K562 (cell line): Measurements from ENCODE around the gene STARD8. TPM values are rescaled to one million over a fixed set of nuclear protein-coding genes. Genes with fewer than 3 reads are reported as not detected.
A peak's percentile ranks its signal among the peaks of the same experiment; 100 is the strongest.

Experiments used
- E2F4 ChIP-seq: sonication (generic); formaldehyde crosslinking; IDR thresholded peaks from 2 replicates; pipeline ENCODE4 v1.8.0; 2022; ENCODE audit warnings: mild to moderate bottlenecking, low read depth, missing genetic modification reagents
- GATA2 ChIP-seq: sonication (generic); formaldehyde crosslinking; IDR thresholded peaks from 2 replicates; pipeline ENCODE4 v1.4.0; 2020; ENCODE audit warnings: mild to moderate bottlenecking, missing genetic modification reagents
- HIVEP1 ChIP-seq: fragments of 250-450 bp; sonication (Bioruptor Pico); IDR thresholded peaks from 2 replicates; pipeline ENCODE4 v1.4.0; 2020; ENCODE audit warnings: mild to moderate bottlenecking
- JUN ChIP-seq, 2 experiments: sonication (generic) in 1 of 2; formaldehyde crosslinking in 1 of 2; IDR thresholded peaks; 2 replicates each; pipeline versions ENCODE4 v1.6.1 to v1.8.0; 2012 to 2022; ENCODE audit warnings: borderline replicate concordance in 2 of 2, mild to moderate bottlenecking in 2 of 2, improper control_type of control experiment in 1 of 2, low read depth in 1 of 2, low read length in 1 of 2, missing genetic modification reagents in 1 of 2
- ZNF318 ChIP-seq, 2 experiments: fragments of 450-650 bp; IDR thresholded peaks; 2 replicates each; pipeline ENCODE4 v1.6.1; 2016; ENCODE audit warnings: mild to moderate bottlenecking in 2 of 2, borderline replicate concordance in 1 of 2, low read depth in 1 of 2, moderate library complexity in 1 of 2
- polyA plus RNA-seq, 8 experiments: library from polyadenylated mRNA; depleted of rRNA in 4 of 8; stranded (reverse) in 5 of 8; unstranded in 3 of 8; fragments of >200 nt; fragmentation: Nextera tagmentation in 2 of 8; fragmentation: Illumina TruSeq in 1 of 8; extraction: Ambion mirVana in 2 of 8; extraction: Trizol in 1 of 8; gene quantifications; 2 replicates each; pipeline versions ENCODE4 v1.2.1 to v1.2.3, GENCODE V29; 2011 to 2014; ENCODE audit warnings: inconsistent platforms in 1 of 8, missing spikeins in 1 of 8
- total RNA-seq, 7 experiments: library from RNA; depleted of rRNA in 6 of 7; stranded (reverse); fragments of >200 nt in 6 of 7; fragmentation: Illumina TruSeq in 2 of 7; extraction: Trizol in 2 of 7; gene quantifications; 2 replicates each; pipeline versions ENCODE4 v1.2.1 to v1.2.3, GENCODE V29; 2011 to 2021; ENCODE audit warnings: low replicate concordance in 1 of 7
- TF ChIP-seq, protein P1 (sequence below), 2 experiments: fragments of 450-650 bp; formaldehyde crosslinking in 1 of 2; IDR thresholded peaks; 2 replicates each; pipeline versions ENCODE4 v1.4.0 to v1.6.1; 2014 to 2020; ENCODE audit warnings: mild to moderate bottlenecking in 2 of 2, borderline replicate concordance in 1 of 2, low read depth in 1 of 2

Gene STARD8
- total and polyA plus RNA-seq, 9 of the 15 experiments (the other 6 are each of a cell fraction or from before 2014, with no cell fraction given): 1.6 to 35.0 (median 15.9) TPM

- TF ChIP-seq ZNF318 (IDR thresholded peaks at IDR 0.05; ENCODE audit: borderline replicate concordance in 1 of 2, low read depth in 1 of 2): no peak
- TF ChIP-seq, protein P1, sequence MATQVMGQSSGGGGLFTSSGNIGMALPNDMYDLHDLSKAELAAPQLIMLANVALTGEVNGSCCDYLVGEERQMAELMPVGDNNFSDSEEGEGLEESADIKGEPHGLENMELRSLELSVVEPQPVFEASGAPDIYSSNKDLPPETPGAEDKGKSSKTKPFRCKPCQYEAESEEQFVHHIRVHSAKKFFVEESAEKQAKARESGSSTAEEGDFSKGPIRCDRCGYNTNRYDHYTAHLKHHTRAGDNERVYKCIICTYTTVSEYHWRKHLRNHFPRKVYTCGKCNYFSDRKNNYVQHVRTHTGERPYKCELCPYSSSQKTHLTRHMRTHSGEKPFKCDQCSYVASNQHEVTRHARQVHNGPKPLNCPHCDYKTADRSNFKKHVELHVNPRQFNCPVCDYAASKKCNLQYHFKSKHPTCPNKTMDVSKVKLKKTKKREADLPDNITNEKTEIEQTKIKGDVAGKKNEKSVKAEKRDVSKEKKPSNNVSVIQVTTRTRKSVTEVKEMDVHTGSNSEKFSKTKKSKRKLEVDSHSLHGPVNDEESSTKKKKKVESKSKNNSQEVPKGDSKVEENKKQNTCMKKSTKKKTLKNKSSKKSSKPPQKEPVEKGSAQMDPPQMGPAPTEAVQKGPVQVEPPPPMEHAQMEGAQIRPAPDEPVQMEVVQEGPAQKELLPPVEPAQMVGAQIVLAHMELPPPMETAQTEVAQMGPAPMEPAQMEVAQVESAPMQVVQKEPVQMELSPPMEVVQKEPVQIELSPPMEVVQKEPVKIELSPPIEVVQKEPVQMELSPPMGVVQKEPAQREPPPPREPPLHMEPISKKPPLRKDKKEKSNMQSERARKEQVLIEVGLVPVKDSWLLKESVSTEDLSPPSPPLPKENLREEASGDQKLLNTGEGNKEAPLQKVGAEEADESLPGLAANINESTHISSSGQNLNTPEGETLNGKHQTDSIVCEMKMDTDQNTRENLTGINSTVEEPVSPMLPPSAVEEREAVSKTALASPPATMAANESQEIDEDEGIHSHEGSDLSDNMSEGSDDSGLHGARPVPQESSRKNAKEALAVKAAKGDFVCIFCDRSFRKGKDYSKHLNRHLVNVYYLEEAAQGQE (IDR thresholded peaks at IDR 0.05; ENCODE audit: borderline replicate concordance): peak; percentile 67; the same call in 1 of the 2 replicates
- TF ChIP-seq, protein P1 (CRISPR knock-in tag; IDR thresholded peaks at IDR 0.05; ENCODE audit: low read depth): no peak
- TF ChIP-seq E2F4 (CRISPR knock-in tag): no peak
- no peak for TF ChIP-seq JUN (IDR thresholded peaks at IDR 0.05; ENCODE audit: borderline replicate concordance, low read depth, low read length)
- no peak for TF ChIP-seq JUN (CRISPR knock-in tag; IDR thresholded peaks at IDR 0.05; ENCODE audit: borderline replicate concordance)
- TF ChIP-seq HIVEP1 (CRISPR knock-in tag): no peak
- TF ChIP-seq GATA2 (CRISPR knock-in tag): no peak
Measured at GRCh38 chrX:68710870-68711576, 63.6 kb downstream of the STARD8 start (continued).
